GM13976 (cell line): ENCODE measurements around the gene CYP27A1.

Experiments used
- DNase-seq: peaks from one replicate; pipeline ENCODE4 v3.0.0; 2012; ENCODE audit warnings: low spot score
- CTCF ChIP-seq: IDR thresholded peaks from 2 replicates; pipeline ENCODE4 v1.5.1; 2012; ENCODE audit warnings: borderline replicate concordance, mild to moderate bottlenecking; ENCODE audit not compliant: insufficient read depth; ENCODE audit errors: extremely low read depth, missing control alignments, control extremely low read depth
- in situ Hi-C: fragments of 300-500 bp; cut with MboI; formaldehyde crosslinking; loops from one replicate; pipeline ENCODE4 v1.12.0; 2022; ENCODE audit warnings: low sequenced_read_pairs, mixed read lengths, inconsistent platforms; ENCODE audit not compliant: unreplicated experiment

Gene CYP27A1

GRCh38 chr2:218773881-218774280 is 8.1 kb upstream of the CYP27A1 start:
- in situ Hi-C loops = no loop called here
- no peak for TF ChIP-seq CTCF
- no peak for DNase-seq

DNA sequence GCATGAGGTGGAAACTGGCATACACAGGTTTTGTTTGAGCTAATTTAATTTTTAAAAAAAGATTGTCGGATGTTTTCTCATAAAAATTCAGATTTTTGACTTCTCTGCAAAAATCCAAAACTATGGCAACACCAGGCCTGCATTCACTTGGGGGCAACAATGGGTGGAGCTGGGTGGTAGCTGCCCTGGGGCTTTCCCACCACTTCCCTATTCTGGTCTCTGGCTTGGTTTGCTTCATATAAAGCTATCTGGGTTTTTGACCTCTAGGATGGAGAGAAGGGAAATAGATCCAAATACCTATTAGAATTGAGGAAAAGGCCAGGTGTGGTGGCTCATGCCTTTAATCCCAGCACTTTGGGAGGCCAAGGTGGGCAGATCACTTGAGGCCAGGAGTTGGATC is 5.5 kb upstream of the CYP27A1 start:
- no peak for DNase-seq
- TF ChIP-seq CTCF = no peak
- in situ Hi-C loops = no loop called here

DNA sequence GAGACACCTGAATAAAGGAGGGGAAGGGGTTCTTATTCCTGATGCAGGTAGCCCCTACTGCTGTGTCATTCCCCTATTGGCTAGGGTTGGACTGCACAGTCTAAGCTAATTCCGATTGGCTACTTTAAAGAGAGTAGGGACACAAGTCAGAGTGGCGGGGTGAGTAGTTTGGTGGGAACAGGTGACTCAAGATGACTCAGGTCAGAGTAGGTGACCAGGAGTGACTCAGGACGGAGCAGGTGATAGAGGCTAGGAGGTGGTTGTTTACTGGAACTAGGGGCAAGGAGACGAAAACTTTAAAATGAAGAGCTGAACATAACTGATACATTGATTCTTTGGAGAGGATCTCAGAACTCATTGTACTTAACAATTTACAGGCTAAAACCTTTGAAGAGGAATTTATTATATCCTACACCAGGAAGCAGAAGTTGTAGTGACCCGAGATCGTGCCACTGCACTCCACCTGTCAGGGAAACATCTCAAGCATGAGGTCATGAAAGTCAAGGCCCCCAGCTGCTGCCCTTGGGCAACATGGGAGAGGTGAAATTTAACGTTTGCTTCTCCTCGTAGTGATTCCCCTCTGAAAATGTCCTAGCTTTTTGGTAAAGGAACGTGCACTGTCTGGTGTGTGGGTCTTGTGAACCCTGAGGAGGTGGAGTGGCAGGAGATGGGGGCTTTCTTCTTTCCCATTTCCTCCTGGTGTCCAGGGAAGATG is 4.5 kb upstream of the CYP27A1 start:
- no peak for TF ChIP-seq CTCF
- in situ Hi-C loops = no loop called here
- no peak for DNase-seq

GRCh38 chr2:218780046-218780445 is 1.9 kb upstream of the CYP27A1 start:
- TF ChIP-seq CTCF = no peak
- peak; percentile 45 for DNase-seq
- in situ Hi-C loops = no loop called here

DNA sequence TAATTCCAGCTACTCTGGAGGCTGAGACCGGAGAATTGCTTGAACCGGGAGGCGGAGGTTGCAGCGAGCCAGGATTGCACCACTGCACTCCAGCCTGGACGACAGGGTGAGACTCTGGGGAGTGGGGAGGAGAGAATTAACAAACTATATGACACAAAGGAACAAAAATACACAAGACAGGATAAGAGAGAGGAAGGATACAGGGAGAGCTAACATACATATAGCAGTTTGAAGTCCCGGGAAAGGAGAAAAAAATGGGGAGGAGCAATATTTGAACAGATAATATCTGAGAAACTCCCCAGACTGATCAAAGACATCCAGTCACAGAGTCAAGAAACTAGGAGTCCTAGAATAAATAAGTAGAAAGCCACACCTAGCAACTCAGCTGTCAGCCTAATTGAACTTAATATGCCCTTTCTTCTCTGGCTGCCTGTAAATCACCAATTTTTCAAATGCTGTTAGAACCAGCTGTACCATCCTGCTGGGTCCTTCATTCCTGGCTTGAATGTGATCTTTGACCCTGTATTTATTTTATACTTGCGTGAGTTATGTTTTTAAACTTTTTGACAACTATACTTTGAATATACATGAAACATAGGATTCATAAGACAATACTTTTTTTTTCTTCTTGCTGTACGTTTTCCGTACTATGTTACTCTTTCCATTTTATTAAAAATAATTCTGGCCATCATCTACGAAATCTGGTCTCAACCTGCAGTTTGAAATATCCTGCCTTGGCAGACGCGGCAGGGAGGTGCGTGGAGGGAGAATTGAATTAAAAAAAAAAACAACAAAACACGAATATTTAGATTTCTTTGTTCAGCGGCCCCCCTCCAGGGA is 876 bp upstream of the CYP27A1 start:
- no peak for TF ChIP-seq CTCF
- in situ Hi-C loops = no loop called here
- DNase-seq = no peak

DNA sequence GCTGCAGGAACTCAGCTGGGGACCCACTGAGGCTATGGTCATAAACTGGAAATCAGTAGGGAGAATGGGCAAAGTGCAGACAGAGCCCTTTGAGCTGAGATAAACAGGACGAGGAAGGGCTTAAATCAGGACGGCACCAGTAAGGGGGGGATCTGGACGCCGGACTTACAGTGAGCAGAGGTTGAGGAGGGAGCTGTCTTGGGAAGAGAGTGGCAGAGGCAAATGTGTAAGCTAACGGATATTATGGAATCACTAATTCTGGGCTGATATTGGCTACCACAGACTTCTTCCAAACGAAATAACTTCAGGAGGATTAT is 539 bp downstream of the CYP27A1 start:
- in situ Hi-C loops = no loop called here
- DNase-seq = no peak
- no peak for TF ChIP-seq CTCF
